HPDE6-E6E7 (cell line): ENCODE data around the gene CACNA1A.
"Not testable (repeated sequence)": the region's sequence is repeated elsewhere in the genome, so short reads cannot be mapped to it uniquely, and the experiment has no call there.

Experiments used
- DNase-seq: peaks from one replicate; pipeline ENCODE4 v3.0.0; 2011; ENCODE audit warnings: missing footprints; ENCODE audit errors: extremely low spot score

CACNA1A gene

GRCh38 chr19:13198634-13199033, 307.6 kb downstream of the CACNA1A start:
- DNase-seq, result no peak

GRCh38 chr19:13195678-13196077, 310.6 kb downstream of the CACNA1A start:
- DNase-seq, result no peak

GRCh38 chr19:13190781-13191540, 315.3 kb downstream of the CACNA1A start:
- no peak for DNase-seq

GRCh38 chr19:13189600-13189999, 316.7 kb downstream of the CACNA1A start:
- DNase-seq, result no peak

GRCh38 chr19:13187419-13187818, 318.9 kb downstream of the CACNA1A start:
- DNase-seq, result no peak

- DNase-seq, result not testable (repeated sequence)
Observed at GRCh38 chr19:13186688-13187087, 319.6 kb downstream of the CACNA1A start.

GRCh38 chr19:13185763-13186657, 320.3 kb downstream of the CACNA1A start:
- DNase-seq, result not testable (repeated sequence)

- not testable (repeated sequence) for DNase-seq
Observed at GRCh38 chr19:13184926-13185325, 321.4 kb downstream of the CACNA1A start.

- DNase-seq, result no peak
Observed at GRCh38 chr19:13181747-13182388, 324.4 kb downstream of the CACNA1A start.

GRCh38 chr19:13178291-13178690, 328.0 kb downstream of the CACNA1A start:
- DNase-seq, result not testable (repeated sequence)

- DNase-seq, result not testable (repeated sequence)
Observed at GRCh38 chr19:13177584-13177983, 328.7 kb downstream of the CACNA1A start.

GRCh38 chr19:13176345-13176744, 329.9 kb downstream of the CACNA1A start:
- no peak for DNase-seq

GRCh38 chr19:13173139-13173737, 333.0 kb downstream of the CACNA1A start:
- no peak for DNase-seq

GRCh38 chr19:13172346-13173138, 333.7 kb downstream of the CACNA1A start:
- no peak for DNase-seq

GRCh38 chr19:13171146-13171545, 335.1 kb downstream of the CACNA1A start:
- DNase-seq, result no peak

GRCh38 chr19:13169769-13170168, 336.5 kb downstream of the CACNA1A start:
- peak; percentile 94 for DNase-seq

- DNase-seq, result not testable (repeated sequence)
Observed at GRCh38 chr19:13166151-13166550, 340.1 kb downstream of the CACNA1A start.

- DNase-seq, result no peak
Observed at GRCh38 chr19:13165162-13165997, 340.9 kb downstream of the CACNA1A start.

- no peak for DNase-seq
Observed at GRCh38 chr19:13164343-13165161, 341.7 kb downstream of the CACNA1A start.
